DOHH2 (cell line): Measurements from ENCODE around the gene PCNX3.

Source experiments
- H3F3A ChIP-seq: fragments of 200-600 bp; sonication (generic), shearing (Covaris generic); 2 replicates; pipeline ENCODE4 v1.6.0; 2016; ENCODE audit warnings: antibody characterized with exemption, mild to moderate bottlenecking; ENCODE audit not compliant: control insufficient read depth, insufficient read depth
- H3K27ac ChIP-seq: fragments of 200-600 bp; sonication (generic); 2 replicates; pipeline ENCODE4 v1.5.1; 2014; ENCODE audit warnings: low read depth, mild to moderate bottlenecking, low read length, moderate library complexity
- H3K27me3 ChIP-seq: fragments of 200-600 bp; sonication (generic); 2 replicates; pipeline ENCODE4 v1.6.1; 2014; ENCODE audit warnings: mild to moderate bottlenecking, low read length, mixed read lengths; ENCODE audit not compliant: control insufficient read depth
- H3K36me3 ChIP-seq: fragments of 200-600 bp; sonication (generic); 2 replicates; pipeline ENCODE4 v1.6.1; 2014; ENCODE audit warnings: mild to moderate bottlenecking, low read length, moderate library complexity, mixed read lengths; ENCODE audit not compliant: control insufficient read depth
- H3K4me1 ChIP-seq: fragments of 200-600 bp; sonication (generic); 2 replicates; pipeline ENCODE4 v1.6.1; 2014; ENCODE audit warnings: mild to moderate bottlenecking, low read length, mixed read lengths; ENCODE audit not compliant: control insufficient read depth
- H3K4me2 ChIP-seq: fragments of 200-600 bp; sonication (generic); 2 replicates; pipeline ENCODE4 v1.6.0; 2014; ENCODE audit warnings: mild to moderate bottlenecking, low read length, moderate library complexity
- H3K4me3 ChIP-seq: fragments of 200-600 bp; sonication (generic); 2 replicates; pipeline ENCODE4 v1.5.1; 2014; ENCODE audit warnings: mild to moderate bottlenecking, low read length, mixed read lengths
- H3K79me2 ChIP-seq: fragments of 200-600 bp; sonication (generic); 2 replicates; pipeline ENCODE4 v1.6.1; 2014; ENCODE audit warnings: mild to moderate bottlenecking, low read length, mixed read lengths; ENCODE audit not compliant: control insufficient read depth
- H3K9me2 ChIP-seq: fragments of 200-600 bp; sonication (generic); replicated peaks from 2 replicates; pipeline ENCODE4 v1.6.1; 2014; ENCODE audit warnings: mild to moderate bottlenecking, low read length, mixed read lengths; ENCODE audit not compliant: control insufficient read depth
- H3K9me3 ChIP-seq: fragments of 200-600 bp; sonication (generic); 2 replicates; pipeline ENCODE4 v1.6.1; 2014; ENCODE audit warnings: antibody characterized with exemption, low read length, mixed read lengths; ENCODE audit not compliant: control insufficient read depth, insufficient read depth
- H4K20me1 ChIP-seq: fragments of 200-600 bp; sonication (generic); 2 replicates; pipeline ENCODE4 v1.6.0; 2014; ENCODE audit warnings: low read depth, mild to moderate bottlenecking, antibody characterized with exemption, low read length, moderate library complexity; ENCODE audit not compliant: control insufficient read depth, insufficient read depth
- CTCF ChIP-seq: fragments of 200-600 bp; sonication (generic); IDR thresholded peaks from one replicate; pipeline ENCODE4 v1.5.1; 2014; ENCODE audit warnings: antibody characterized with exemption, mild to moderate bottlenecking, low read depth, low read length; ENCODE audit not compliant: poor library complexity, severe bottlenecking
- EZH2phosphoT487 ChIP-seq: fragments of 200-600 bp; sonication (generic); IDR thresholded peaks from 2 replicates; pipeline ENCODE4 v1.6.1; 2017; ENCODE audit warnings: borderline replicate concordance, mild to moderate bottlenecking, antibody characterized with exemption, low read length, moderate library complexity, mixed read lengths

PCNX3 gene

GRCh38 chr11:65654375-65655349 is 39.1 kb downstream of the PCNX3 start:
- Histone ChIP-seq H3K36me3 (peaks cover 88% of the 10 kb centered on the region), H3F3A (peaks cover 23% of the 10 kb centered on the region), H3K4me1 (peaks cover 32% of the 10 kb centered on the region), H3K4me2 (0 out of 2 replicates have a peak overlapping the region, but pooled peaks have one; percentile 73), H4K20me1 (no peaks in the 10 kb centered on the region; the same call in 1 of the 2 replicates), H3K79me2 (peaks cover 15% of the 10 kb centered on the region), H3K27ac (no peak overlapping the region), H3K9me3 (no peaks in the 10 kb centered on the region), H3K9me2 (no peaks in the 10 kb centered on the region), H3K27me3 (no peaks in the 10 kb centered on the region), H3K4me3 (no peak overlapping the region)
- no peak for TF ChIP-seq EZH2phosphoT487
- TF ChIP-seq CTCF: no peak

- peaks cover 87% of the 10 kb centered on the region for H3K36me3 ChIP-seq
- H3K27me3 ChIP-seq: no peaks in the 10 kb centered on the region
- H4K20me1 ChIP-seq: no peaks in the 10 kb centered on the region; the same call in 1 of the 2 replicates
- H3F3A ChIP-seq: peaks cover 23% of the 10 kb centered on the region
- no peaks in the 10 kb centered on the region for H3K9me2 ChIP-seq
- no peak for TF ChIP-seq CTCF
- H3K4me1 ChIP-seq: peaks cover 32% of the 10 kb centered on the region
- no peak overlapping the region for H3K27ac ChIP-seq
- peaks cover 23% of the 10 kb centered on the region for H3K79me2 ChIP-seq
- H3K4me3 ChIP-seq: no peak overlapping the region
- H3K4me2 ChIP-seq: no peak overlapping the region
- H3K9me3 ChIP-seq: no peaks in the 10 kb centered on the region
Measured at GRCh38 chr11:65655570-65656332, 40.2 kb downstream of the PCNX3 start.

GRCh38 chr11:65657426-65657825 is 41.9 kb downstream of the PCNX3 start:
- peaks cover 39% of the 10 kb centered on the region for H3K79me2 ChIP-seq

More at GRCh38 chr11:65657426-65657825, 41.9 kb downstream of the PCNX3 start:
- TF ChIP-seq CTCF (no peak), EZH2phosphoT487 (no peak)
- peaks cover 15% of the 10 kb centered on the region for H3F3A ChIP-seq
- H3K36me3 ChIP-seq: peaks cover 88% of the 10 kb centered on the region
- H4K20me1 ChIP-seq: peaks cover 12% of the 10 kb centered on the region
- peaks cover 31% of the 10 kb centered on the region for H3K4me1 ChIP-seq
- H3K4me3 ChIP-seq: no peak overlapping the region
- no peak overlapping the region for H3K4me2 ChIP-seq
- H3K9me2 ChIP-seq: no peaks in the 10 kb centered on the region
- no peak overlapping the region for H3K27ac ChIP-seq
- H3K27me3 ChIP-seq: no peaks in the 10 kb centered on the region
- no peaks in the 10 kb centered on the region for H3K9me3 ChIP-seq
